ENCODE data around the gene PUM2.

The PUM2 gene

GRCh38 chr2:20200697-20201555 is 149.7 kb downstream of the PUM2 start:
- DNase-seq (ENCODE audit: low spot score): no peak

DNA sequence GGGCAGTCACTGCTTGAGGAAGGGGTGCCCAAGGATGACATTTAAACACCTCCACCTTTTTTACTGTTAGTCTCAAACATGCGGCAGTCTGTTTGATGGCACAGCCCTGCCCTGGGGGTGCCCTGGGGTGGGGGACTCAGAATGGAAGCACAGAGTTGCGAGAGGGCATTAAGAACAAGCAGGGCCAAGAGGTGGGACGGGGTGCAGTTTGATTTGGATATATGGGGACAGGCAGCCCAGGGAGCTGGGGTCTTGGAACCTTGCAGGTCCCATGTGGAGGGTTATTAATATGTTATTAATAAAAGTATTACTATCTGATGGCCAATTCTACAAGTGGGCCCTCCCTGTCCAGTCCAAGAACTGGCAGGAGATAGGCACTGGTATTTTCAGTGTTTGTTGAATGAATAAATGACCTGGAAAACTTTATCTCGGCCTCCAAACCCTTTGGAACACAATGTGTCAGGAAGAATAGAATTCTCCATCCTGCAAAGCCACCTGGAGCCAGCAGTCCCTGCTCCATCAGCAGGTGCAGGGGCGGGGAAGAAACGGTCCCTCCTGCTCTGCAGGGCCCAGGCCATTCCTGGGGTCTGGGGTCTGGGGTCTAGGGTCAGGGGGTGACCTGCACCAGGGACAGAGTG is 150.9 kb downstream of the PUM2 start:
- no peak for DNase-seq (ENCODE audit: low spot score)

GRCh38 chr2:20198796-20199632 is 151.6 kb downstream of the PUM2 start:
- DNase-seq (ENCODE audit: low spot score): no peak

All from kidney tubule cell (primary cell).